MM.1S (cell line): Measurements from ENCODE around the gene ZYX.

Experiments used
- CTCF ChIP-seq: fragments of 300-600 bp; sonication (generic); IDR thresholded peaks from 2 replicates; pipeline ENCODE4 v1.5.1; 2016; ENCODE audit warnings: antibody characterized with exemption, low read length, mixed read lengths
- EZH2 ChIP-seq: fragments of 300-600 bp; sonication (generic); optimal IDR thresholded peaks from 2 replicates; pipeline ENCODE3; 2017; ENCODE audit warnings: low read depth, mild to moderate bottlenecking, antibody characterized with exemption, low read length, mixed read lengths
- EZH2phosphoT487 ChIP-seq: fragments of 300-600 bp; sonication (generic); IDR thresholded peaks from 2 replicates; pipeline ENCODE4 v1.6.1; 2018; ENCODE audit warnings: antibody characterized with exemption, low read length

GRCh38 chr7:143401265-143401664, 20.1 kb downstream of the ZYX start:
- TF ChIP-seq EZH2: no peak
- TF ChIP-seq CTCF: no peak
- TF ChIP-seq EZH2phosphoT487: no peak
